ENCODE results near the gene CD22. TPM values are rescaled to one million over a fixed set of nuclear protein-coding genes. Genes with fewer than 3 reads are reported as not detected.

The CD22 gene
- total and polyA plus RNA-seq, 2 donors (not counting 1 experiment from before 2014, with no cell fraction given): 692 to 1,437 TPM

DNA sequence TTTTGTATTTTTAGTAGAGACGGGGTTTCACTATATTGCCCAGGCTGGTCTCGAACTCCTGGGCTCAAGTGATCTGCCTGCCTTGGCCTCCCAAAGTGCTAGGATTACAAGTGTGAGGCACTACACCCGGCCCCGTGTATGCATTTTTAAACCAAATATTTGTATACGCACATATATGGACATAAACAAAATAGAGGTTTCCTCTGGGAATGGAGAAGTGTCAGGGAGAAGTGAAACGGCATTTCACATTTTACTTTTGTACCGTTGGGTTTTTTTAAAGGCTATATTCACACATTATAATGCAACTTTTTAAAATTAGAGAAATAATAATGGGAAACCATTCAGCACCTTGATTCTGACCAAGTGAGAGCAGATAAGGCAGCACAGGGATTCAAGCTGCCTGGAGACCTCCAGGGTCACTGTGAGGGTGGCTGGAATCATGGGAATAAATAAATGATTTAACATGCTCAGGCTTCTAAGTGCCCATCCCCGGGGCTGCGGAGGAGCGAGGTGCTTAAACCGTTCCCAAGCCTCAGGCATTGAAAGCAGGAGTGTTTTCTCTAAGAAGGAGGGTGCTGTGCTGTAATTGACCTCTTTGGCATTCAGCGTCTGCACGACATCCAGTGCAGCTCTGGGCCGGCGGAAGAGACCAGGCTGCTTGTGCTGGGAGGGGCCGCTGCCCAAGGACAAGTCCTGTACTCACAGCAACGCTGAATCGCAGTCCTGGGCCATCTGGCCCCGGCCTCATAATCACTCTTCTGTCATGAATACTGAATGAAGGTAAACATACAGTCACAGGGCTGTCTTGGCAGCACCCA is 66.6 kb downstream of the CD22 start:
- Mint-ChIP-seq H3K27ac (no peak overlapping the region), H3K4me3 (no peak overlapping the region)
- H3K9ac ChIP-seq (ENCODE audit: low read length): no peak overlapping the region

More for the DNA sequence above, 66.6 kb downstream of the CD22 start:
- POLR2A ChIA-PET: no interaction called here
- peaks cover 0 to 4% (median 0%) of the 10 kb centered on the region in 4 experiments for H3K27me3 ChIP-seq (replicated peaks in 1 of 4; ENCODE audit: control extremely low read depth in 1 of 4, control insufficient read depth in 3 of 4, insufficient read depth in 4 of 4, low read length in 3 of 4)
- TF ChIP-seq, protein P1, sequence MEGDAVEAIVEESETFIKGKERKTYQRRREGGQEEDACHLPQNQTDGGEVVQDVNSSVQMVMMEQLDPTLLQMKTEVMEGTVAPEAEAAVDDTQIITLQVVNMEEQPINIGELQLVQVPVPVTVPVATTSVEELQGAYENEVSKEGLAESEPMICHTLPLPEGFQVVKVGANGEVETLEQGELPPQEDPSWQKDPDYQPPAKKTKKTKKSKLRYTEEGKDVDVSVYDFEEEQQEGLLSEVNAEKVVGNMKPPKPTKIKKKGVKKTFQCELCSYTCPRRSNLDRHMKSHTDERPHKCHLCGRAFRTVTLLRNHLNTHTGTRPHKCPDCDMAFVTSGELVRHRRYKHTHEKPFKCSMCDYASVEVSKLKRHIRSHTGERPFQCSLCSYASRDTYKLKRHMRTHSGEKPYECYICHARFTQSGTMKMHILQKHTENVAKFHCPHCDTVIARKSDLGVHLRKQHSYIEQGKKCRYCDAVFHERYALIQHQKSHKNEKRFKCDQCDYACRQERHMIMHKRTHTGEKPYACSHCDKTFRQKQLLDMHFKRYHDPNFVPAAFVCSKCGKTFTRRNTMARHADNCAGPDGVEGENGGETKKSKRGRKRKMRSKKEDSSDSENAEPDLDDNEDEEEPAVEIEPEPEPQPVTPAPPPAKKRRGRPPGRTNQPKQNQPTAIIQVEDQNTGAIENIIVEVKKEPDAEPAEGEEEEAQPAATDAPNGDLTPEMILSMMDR (IDR thresholded peaks at IDR 0.05): no peak
- peaks cover 0 to 2% (median 0%) of the 10 kb centered on the region in 3 donors for H3K9me3 ChIP-seq (ENCODE audit: control extremely low read depth in 1 of 3, control insufficient read depth in 2 of 3, insufficient read depth in 1 of 3, low read length in 2 of 3)
- peaks cover 2% of the 10 kb centered on the region for H3K4me1 Mint-ChIP-seq
- ATAC-seq (ENCODE audit: low read depth): no peak
- no peaks in the 10 kb centered on the region for H3K9me3 Mint-ChIP-seq (ENCODE audit: insufficient read depth)
- H2AFZ ChIP-seq (ENCODE audit: insufficient read depth, low read depth, low read length, poor library complexity, severe bottlenecking): no peak overlapping the region
- H3K36me3 ChIP-seq (replicated peaks in 1 of 2; ENCODE audit: control extremely low read depth in 1 of 2, control insufficient read depth in 1 of 2, extremely low read depth in 1 of 2, insufficient read depth in 2 of 2, low read length in 1 of 2): no peaks in the 10 kb centered on the region
- no peak for DNase-seq
- CTCF ChIA-PET: interaction anchor here (0.7 kb wide), 1 partner anchor 82 kb away, joined by 3 read pairs; no protein-coding TSS in a partner anchor
- no peaks in the 10 kb centered on the region for H4K20me1 ChIP-seq (ENCODE audit: control insufficient read depth, insufficient read depth, low read length, poor library complexity, severe bottlenecking)
- no peaks in the 10 kb centered on the region for H3K79me2 ChIP-seq (ENCODE audit: control insufficient read depth, insufficient read depth, low read length)
- no peak overlapping the region for H3K27ac ChIP-seq (ENCODE audit: low read length in 2 of 2)
- H3K4me2 ChIP-seq (replicated peaks; ENCODE audit: low read depth, low read length, poor library complexity, severe bottlenecking): no peak overlapping the region
- WGBS (ENCODE audit: insufficient coverage): 86% methylated on average over 12 of the region's 19 CpGs
- H3K4me1 ChIP-seq (ENCODE audit: control insufficient read depth in 2 of 2, insufficient read depth in 2 of 2, low read length in 2 of 2): no peaks in the 10 kb centered on the region
- intact Hi-C loops (cut with micrococcal nuclease): no loop called here
- H3K27me3 Mint-ChIP-seq: no peaks in the 10 kb centered on the region
- H3K4me3 ChIP-seq (ENCODE audit: control extremely low read depth in 1 of 5, extremely low read depth in 1 of 5, insufficient read depth in 1 of 5, low read depth in 2 of 5, low read length in 4 of 5): no peak overlapping the region
